ENCODE results near the gene PEX5.

The PEX5 gene

GRCh38 chr12:7189398-7190267, at the start of gene PEX5:
PEX5 (plus strand) TSS chr12:7189686; CDS start chr12:7190378, 692 bp downstream.
- DNase-seq, result peak; percentile 80

GRCh38 chr12:7141351-7142005, 48.0 kb upstream of the PEX5 start:
- no peak for DNase-seq

DNA sequence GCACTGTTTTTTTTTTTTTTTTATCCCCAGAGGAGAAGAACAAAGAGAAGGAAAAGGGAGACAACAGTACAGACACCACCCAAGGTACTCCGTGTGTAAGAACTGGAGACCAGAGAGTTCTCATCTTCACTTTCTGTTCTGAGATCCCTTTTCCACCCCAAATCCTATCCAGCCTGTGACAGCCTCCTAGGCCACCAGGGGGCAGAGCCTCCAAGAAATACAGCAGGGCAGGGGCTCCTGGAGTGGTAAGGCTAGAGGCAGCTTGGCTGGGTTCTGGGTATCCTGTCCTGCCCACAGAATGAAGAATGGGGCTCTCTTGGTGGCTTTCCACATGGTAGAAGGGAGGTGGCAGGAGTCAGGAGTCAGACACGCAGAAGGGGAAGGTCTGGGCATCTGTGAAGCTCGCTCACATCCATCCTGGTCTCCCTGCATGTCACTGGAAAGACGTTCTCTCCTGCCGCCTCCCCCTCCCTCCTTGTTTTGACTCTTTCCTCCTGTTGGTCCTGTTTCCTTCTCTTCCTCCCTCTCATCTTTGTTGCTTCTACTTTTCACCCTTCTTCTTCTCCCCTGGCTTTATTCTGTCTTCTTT, 47.3 kb upstream of the PEX5 start:
- peak; percentile 50 for DNase-seq

DNA sequence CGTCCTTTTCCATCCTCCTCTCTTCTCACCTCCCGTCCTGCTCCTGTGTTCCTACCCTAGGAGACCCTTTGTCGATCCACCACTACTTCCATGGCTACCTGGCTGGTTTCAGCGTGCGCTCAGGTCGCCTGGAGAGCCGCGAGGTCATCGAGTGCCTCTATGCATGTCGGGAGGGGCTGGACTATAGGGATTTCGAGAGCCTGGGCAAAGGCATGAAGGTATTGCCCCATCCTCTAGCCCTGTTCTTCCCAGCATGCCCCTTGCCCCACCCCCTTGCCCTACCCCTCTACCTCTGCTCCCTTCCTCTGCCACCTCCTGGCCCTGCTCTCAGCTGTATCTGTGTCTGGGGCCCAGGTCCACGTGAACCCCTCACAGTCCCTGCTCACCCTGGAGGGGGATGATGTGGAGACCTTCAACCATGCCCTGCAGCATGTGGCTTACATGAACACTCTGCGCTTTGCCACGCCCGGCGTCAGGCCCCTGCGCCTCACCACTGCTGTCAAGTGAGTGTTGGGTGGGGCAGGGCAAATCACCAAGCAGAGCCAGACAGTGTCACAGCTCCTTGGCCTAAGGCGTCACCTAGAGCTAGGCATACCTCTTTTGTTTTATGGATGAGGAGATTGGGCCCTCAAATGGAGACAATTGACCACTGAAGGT, 46.5 kb upstream of the PEX5 start:
- DNase-seq, result no peak

DNA sequence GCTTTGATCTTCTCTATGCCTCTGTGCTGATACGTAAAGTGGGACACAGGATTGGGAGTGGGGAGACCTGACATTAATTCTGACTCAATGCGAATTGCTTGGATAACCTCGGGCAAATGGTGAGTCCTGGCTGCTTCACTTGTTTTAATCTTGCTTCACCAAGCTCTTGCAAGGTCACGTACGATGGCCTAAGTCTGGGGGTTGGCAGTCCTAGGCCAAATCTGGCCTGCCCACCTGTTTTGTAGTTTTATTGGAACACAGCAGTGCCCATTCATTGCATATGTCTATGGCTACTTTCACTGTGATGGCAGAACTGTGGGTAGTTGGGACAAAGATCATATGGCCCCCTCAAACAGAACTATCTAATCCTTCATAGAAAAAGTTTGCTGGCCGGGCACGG, 45.9 kb upstream of the PEX5 start:
- DNase-seq, result no peak

DNA sequence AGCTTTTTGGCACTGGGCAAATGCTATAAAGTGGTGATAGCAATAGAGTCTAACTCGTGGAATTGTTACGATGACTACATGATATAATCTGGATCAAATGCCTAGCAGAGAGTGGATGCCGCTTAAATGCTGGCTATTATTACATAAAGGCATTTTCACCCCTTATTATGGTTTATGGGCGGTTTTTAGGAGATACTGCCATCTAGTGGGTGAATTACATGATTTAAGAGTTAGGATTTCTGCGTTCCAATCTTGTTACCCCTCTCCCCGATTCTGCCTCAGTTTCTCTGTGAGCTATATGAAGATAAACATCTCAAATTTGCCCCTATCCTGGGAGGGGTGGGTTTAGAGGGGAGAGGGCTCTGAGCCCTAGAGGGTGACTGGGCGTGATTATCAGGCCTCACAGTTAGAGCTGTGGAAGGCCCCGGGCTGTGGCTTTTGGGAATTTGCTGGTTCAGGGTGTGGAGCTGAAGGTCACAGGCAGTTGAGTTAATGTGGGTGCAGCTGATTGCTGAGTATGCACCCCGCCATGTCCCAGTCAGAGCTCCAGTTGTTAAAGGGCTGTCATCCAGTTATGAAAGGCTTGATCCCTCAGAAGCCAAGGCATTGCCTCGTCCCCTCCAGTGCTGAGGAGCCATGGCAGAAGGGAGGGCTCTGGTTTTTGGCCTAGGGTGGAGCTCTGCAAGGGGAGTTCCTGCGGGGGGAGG, 44.9 kb upstream of the PEX5 start:
- DNase-seq, result no peak

DNA sequence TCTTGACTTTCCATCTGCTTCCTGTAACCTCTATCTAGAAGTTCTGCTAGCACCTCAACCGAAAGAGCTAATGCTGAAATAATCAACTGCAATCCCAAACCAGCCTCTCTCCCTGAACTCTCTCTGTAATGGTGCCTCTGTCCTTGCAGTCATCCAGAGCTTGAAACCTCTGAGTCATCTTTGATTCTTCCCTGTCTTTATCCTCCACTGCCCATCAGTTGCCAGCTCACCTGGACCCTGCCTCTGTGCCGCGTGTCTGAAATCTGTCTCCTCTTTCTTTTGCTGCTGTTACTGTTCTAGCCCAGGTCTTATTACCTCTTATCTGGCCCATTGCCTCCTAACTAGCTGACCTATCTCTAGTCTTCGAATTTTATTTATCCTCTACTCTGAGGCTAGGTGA, 43.8 kb upstream of the PEX5 start:
- no peak for DNase-seq

DNA sequence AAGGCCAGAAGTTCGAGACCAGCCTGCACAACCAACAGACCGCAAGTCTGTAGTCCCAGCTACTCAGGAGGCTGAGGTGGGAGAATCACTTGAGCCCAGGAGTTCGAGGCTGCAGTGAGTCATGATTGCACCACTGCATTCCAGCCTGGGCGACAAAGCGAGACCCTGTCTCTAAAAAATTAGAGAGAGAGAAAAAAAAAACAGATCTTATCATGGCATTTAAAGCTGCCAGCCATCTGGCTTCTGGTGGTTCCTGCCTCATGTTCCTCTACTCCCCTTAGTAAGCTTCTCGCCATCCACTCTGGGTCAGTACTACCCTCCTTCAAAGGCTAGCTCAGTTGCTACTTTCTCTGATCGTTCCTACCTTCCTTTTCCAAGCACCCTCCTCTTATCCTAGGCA, 43.3 kb upstream of the PEX5 start:
- no peak for DNase-seq

GRCh38 chr12:7146906-7147305, 42.6 kb upstream of the PEX5 start:
- DNase-seq, result no peak

- no peak for DNase-seq
These were observed 39.1 kb upstream of the PEX5 start for GRCh38 chr12:7150356-7150755.

DNA sequence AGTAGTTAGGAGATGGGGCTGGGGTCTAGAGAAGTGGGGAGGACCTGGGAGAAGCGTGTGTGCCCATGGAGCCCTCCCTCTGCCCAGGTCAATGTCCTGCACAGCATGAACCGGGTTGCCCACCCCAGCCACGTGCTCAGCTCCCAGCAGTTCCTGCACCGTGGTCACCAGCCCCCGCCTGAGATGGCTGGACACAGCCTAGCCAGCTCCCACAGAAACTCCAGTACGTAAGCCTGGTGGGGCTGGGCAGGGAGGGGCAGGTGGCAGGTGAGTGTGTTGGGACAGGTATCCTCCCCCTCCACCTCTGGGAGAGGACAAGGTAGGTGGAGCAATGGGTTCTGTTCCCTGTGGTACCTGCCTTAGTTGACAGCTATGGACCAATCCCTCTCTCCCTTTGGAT, 38.6 kb upstream of the PEX5 start:
- no peak for DNase-seq

GRCh38 chr12:7151532-7151931, 38.0 kb upstream of the PEX5 start:
- no peak for DNase-seq

DNA sequence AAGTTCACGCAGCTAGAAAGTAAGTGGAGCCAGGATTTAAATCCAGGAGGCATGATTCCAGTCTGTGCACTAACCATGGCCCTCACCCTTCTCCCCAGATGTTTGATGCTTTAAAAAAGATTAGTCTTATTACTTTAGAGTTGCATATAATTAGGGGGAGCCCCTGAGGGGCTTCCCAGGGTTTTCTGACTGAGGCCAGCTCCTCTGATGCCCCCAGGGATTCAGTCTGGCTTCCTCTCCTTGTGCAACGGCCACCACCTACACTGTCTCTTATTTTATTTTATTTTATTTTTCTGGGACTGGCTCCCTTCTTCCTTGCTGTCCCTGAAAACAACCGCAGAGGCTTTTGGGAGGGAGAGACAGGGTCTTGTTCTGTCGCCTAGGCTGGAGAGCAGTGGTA, 36.7 kb upstream of the PEX5 start:
- no peak for DNase-seq

DNA sequence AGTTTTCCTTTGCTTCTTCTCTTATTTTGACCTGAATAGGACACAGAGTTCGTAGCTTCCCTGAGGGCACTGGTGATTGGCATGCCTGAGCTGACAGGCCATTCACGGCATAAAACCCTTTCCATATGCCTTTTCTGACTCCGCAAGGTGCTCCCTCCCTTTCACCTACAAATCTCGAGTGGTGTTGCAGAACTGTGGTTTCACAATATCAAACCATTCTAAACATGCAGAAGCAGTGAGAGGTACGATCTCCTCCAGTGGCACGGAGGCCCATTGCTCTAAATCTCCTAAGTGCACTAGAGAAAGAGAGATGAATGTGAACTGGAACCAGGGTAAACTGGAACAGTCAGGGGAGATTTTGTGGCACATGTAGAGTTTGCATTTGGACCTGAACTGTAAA, 35.4 kb upstream of the PEX5 start:
- DNase-seq, result no peak

GRCh38 chr12:7154901-7155470, 34.5 kb upstream of the PEX5 start:
- no peak for DNase-seq

DNA sequence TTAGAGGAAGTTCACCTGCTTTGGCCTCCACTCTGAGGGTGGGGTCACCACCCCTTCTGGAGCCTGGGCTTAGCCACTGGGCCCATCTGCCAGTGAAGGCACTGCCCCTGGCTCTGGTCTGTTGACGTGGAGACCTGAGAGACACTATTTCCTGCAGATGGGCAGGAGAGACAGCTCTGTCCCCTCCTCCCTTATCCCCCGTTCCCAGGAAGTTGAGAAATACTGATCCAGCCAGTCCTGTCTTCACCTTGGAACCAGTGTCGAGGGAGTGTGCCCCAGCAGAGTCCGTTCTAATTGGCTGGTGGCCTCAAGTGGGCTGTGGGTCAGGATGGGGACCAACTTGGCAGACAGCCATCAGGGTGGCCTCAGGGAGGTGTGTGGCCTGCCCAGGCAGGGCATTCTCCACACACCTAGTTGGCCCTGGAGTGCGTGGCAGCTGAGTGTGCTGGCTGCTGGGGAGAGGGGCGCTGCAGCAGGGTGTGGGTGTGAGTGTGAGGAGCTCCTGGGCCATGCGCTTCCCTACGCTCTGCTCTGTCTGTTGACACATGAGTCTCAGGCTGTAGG, 33.9 kb upstream of the PEX5 start:
- no peak for DNase-seq

DNA sequence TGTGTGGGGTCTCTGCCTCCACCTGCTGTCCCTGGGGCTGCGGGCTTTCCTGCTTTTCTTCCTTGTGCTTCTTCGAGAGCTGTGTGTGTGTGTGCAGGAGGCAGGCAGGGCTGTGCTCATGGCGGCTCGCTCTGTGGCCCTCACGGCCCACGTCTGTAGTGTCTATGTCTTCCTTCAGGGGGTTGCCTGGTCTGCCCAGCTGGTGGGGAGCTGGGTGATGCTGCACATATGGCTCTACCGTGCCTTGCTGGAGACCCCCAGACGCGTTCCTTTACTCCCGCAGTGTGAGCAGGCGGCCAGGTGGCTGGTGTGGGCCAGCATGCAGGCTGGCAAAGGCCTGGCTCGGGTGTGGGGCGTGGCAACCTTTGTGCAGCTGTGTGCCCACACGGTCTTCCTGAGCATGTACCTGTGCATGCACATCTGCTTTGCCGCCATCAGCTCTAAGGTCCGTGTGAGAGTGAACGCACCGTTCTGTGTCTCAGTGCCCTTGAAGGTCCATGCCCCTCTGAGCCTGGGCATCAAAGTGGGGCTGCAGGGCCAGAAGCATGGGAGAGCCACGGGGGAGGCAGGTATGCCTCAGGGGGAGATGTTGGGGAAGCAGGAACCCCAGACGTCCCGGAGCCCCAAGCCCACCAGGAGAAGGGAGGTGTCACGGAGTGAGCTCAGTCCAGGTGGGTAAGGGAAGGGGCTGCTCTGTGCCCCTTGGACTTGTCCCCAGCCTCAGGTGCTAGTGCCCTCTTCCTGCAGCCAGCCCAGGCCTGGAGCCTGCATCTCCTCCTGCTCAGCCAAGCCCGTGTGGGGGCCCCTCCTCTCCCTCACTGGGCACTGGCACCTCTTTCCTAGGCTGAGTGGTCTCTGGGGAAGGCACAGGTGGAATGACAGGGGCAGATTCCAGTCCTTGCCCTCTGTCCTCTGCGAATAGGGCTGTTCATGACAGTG, 33.0 kb upstream of the PEX5 start:
- DNase-seq, result no peak

DNA sequence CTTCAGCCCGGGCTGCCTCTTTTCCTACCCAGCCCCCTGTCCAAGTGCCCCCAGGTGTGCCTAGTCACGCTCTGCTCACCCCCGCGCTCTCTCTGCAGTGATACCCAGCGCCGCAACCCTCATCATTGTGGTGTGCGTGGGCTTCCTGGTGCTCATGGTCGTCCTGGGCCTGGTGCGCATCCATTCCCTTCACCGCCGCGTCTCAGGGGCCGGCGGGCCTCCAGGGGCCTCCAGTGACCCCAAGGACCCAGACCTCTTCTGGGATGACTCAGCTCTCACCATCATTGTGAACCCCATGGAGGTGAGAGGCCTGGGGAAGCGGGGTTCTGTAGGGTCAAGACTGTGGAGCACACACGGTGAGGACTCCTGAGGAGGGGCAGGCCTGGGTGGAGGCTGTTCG, 32.1 kb upstream of the PEX5 start:
- no peak for DNase-seq

DNA sequence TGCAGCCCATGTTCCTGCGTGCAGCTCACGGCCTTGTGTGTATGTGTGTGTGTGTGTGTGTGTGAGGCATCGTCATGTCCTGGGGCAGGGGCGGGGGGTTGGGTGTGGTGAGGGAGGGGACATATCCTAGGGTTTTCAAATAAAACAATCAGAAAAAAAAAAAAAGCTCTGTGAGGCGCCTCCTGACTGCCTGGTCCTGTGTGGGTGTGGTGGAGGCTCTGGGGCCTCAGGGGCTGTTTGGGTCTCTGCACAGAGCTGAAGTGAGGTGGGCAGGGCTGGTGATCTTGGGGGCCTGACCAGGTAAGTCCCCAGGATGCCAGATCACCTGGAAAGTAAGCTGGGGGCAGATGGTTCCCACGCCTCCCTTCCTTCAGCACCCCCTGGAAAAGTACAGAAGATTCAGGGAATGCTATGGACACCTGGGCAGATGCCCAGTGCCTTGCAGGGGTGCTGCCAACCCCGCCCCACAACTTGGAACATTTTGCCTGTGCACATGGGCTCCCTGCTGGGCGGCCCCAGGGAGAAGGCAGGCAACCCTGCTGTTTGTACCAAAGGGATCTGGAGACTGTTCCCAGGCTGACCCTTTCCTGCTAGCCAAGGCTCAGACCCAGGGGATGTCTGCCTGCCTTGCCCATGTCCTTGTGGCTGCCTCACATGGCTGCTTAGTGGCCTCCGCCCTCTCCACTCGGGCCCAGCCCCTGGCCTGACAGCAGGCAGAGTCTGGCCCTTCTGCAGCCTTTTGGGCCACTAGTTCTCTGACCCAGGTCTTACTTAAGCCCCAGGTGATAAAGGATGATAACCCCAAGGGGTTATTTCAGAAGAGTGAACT, 30.5 kb upstream of the PEX5 start:
- no peak for DNase-seq

DNA sequence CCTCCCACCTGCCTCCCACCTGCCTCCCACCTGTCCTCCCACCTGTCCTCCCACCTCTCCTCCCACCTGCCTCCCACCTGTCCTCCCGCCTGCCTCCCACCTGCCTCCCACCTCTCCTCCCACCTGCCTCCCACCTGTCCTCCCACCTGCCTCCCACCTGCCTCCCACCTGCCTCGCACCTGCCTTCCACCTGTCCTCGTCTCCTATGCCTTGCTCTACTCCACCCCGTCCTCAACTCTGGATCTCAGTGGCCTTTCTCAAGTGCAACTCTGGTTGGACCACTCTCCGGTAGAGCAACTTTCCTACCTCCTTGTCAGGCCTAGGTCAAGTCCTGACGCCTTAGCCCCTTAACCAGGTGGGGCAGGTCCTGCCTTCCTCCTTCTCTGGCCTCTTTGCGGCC, 29.3 kb upstream of the PEX5 start:
- DNase-seq, result no peak

Measured in stimulated activated CD4-positive, alpha-beta T cell treated with anti-CD3 and anti-CD28 coated beads, Interleukin-12 subunit alpha, Interleukin-12 subunit beta, amount 100 ng/mL, for 4 hours (primary cell).